H9 (cell line): ENCODE data around the gene NUDT14. TPM values are rescaled to one million over a fixed set of nuclear protein-coding genes. Genes with fewer than 3 reads are reported as not detected.

Experiments
- DNase-seq: peaks from one replicate; pipeline ENCODE4 v3.0.0-alpha.2; 2017
- H2AFZ ChIP-seq: one replicate; pipeline ENCODE4 v1.6.1; 2013; ENCODE audit warnings: mild to moderate bottlenecking, low read length, control low read depth, moderate library complexity
- H2AK5ac ChIP-seq: 2 replicates; pipeline ENCODE4 v1.6.1; 2013; ENCODE audit warnings: low read length, control low read depth, mixed read lengths; ENCODE audit not compliant: insufficient read length
- H2BK120ac ChIP-seq: one replicate; pipeline ENCODE4 v1.6.1; 2013; ENCODE audit warnings: low read depth, mild to moderate bottlenecking, low read length, control low read depth, inconsistent platforms; ENCODE audit not compliant: poor library complexity, severe bottlenecking
- H2BK12ac ChIP-seq: 2 replicates; pipeline ENCODE4 v1.6.1; 2013; ENCODE audit warnings: low read length, control low read depth, mixed read lengths, low read depth; ENCODE audit not compliant: insufficient read length
- H2BK15ac ChIP-seq: 2 replicates; pipeline ENCODE4 v1.6.1; 2013; ENCODE audit warnings: low read depth, low read length, control low read depth
- H2BK20ac ChIP-seq: one replicate; pipeline ENCODE4 v1.6.1; 2013; ENCODE audit warnings: low read depth, mild to moderate bottlenecking, low read length, control low read depth, inconsistent platforms; ENCODE audit not compliant: poor library complexity, severe bottlenecking
- H2BK5ac ChIP-seq: 2 replicates; pipeline ENCODE4 v1.6.1; 2013; ENCODE audit warnings: low read length, control low read depth, mixed read lengths; ENCODE audit not compliant: insufficient read length
- H3K14ac ChIP-seq: 2 replicates; pipeline ENCODE4 v1.6.1; 2013; ENCODE audit warnings: low read length, control low read depth; ENCODE audit not compliant: insufficient read depth
- H3K18ac ChIP-seq: 2 replicates; pipeline ENCODE4 v1.6.1; 2013; ENCODE audit warnings: low read depth, mild to moderate bottlenecking, mixed read lengths, low read length, control low read depth; ENCODE audit not compliant: insufficient read length
- H3K23ac ChIP-seq: 2 replicates; pipeline ENCODE4 v1.6.1; 2013; ENCODE audit warnings: low read length, control low read depth, mixed read lengths, low read depth; ENCODE audit not compliant: insufficient read length
- H3K23me2 ChIP-seq: 2 replicates; pipeline ENCODE4 v1.6.1; 2013; ENCODE audit warnings: low read depth, mild to moderate bottlenecking, mixed read lengths, low read length, control low read depth; ENCODE audit not compliant: insufficient read length, poor library complexity, severe bottlenecking
- H3K27ac ChIP-seq: 2 replicates; pipeline ENCODE4 v1.5.1; 2013; ENCODE audit warnings: low read length, control low read depth, mixed read lengths, low read depth; ENCODE audit not compliant: insufficient read length
- H3K27me3 ChIP-seq: 2 replicates; pipeline ENCODE4 v1.6.1; 2013; ENCODE audit warnings: low read length, control low read depth, inconsistent platforms; ENCODE audit not compliant: insufficient read depth
- H3K4ac ChIP-seq: 2 replicates; pipeline ENCODE4 v1.6.1; 2013; ENCODE audit warnings: low read depth, mild to moderate bottlenecking, control low read depth, inconsistent platforms, low read length, moderate library complexity
- H3K4me1 ChIP-seq: 2 replicates; pipeline ENCODE4 v1.6.1; 2013; ENCODE audit warnings: low read length, control low read depth, inconsistent platforms; ENCODE audit not compliant: insufficient read depth
- H3K4me2 ChIP-seq: 2 replicates; pipeline ENCODE4 v1.6.1; 2013; ENCODE audit warnings: low read length, control low read depth, mixed read lengths; ENCODE audit not compliant: insufficient read length, insufficient read depth
- H3K56ac ChIP-seq: 2 replicates; pipeline ENCODE4 v1.6.1; 2013; ENCODE audit warnings: low read depth, mild to moderate bottlenecking, mixed read lengths, low read length, control low read depth; ENCODE audit not compliant: insufficient read length
- H3K79me1 ChIP-seq: 2 replicates; pipeline ENCODE4 v1.6.1; 2013; ENCODE audit warnings: low read depth, mild to moderate bottlenecking, moderate library complexity, low read length, control low read depth, inconsistent platforms; ENCODE audit not compliant: insufficient read depth, poor library complexity, severe bottlenecking
- H3K79me2 ChIP-seq: 2 replicates; pipeline ENCODE4 v1.6.1; 2013; ENCODE audit warnings: low read length, control low read depth, inconsistent platforms; ENCODE audit not compliant: insufficient read depth
- H3K9ac ChIP-seq: 2 replicates; pipeline ENCODE4 v1.6.1; 2013; ENCODE audit warnings: low read length, control low read depth, mixed read lengths; ENCODE audit not compliant: insufficient read length; ENCODE audit errors: extremely low read depth
- H3K9me3 ChIP-seq: one replicate; pipeline ENCODE4 v1.6.1; 2013; ENCODE audit warnings: low read depth, low read length, inconsistent platforms; ENCODE audit not compliant: control insufficient read depth
- H3T11ph ChIP-seq: one replicate; pipeline ENCODE4 v1.6.1; 2013; ENCODE audit warnings: mild to moderate bottlenecking, low read length, control low read depth, inconsistent platforms
- H4K20me1 ChIP-seq: one replicate; pipeline ENCODE4 v1.6.1; 2013; ENCODE audit not compliant: control insufficient read depth, insufficient read length, insufficient read depth
- H4K5ac ChIP-seq: 2 replicates; pipeline ENCODE4 v1.6.1; 2013; ENCODE audit warnings: low read depth, mild to moderate bottlenecking, mixed read lengths, low read length, control low read depth; ENCODE audit not compliant: insufficient read length
- H4K8ac ChIP-seq: replicated peaks from 2 replicates; pipeline ENCODE4 v1.6.1; 2013; ENCODE audit warnings: low read length, control low read depth, mixed read lengths, low read depth; ENCODE audit not compliant: insufficient read length
- H4K91ac ChIP-seq: 2 replicates; pipeline ENCODE4 v1.6.1; 2013; ENCODE audit warnings: low read depth, mild to moderate bottlenecking, moderate library complexity, mixed read lengths, low read length, control low read depth; ENCODE audit not compliant: insufficient read length
- H3K27ac Mint-ChIP-seq, 3 experiments: 2 replicates in 2 of 3; 3 replicates in 1 of 3; pipeline ENCODE4 v1.8.0; 2020 to 2021; ENCODE audit warnings: mixed read lengths in 3 of 3, mild to moderate bottlenecking in 1 of 3, moderate library complexity in 1 of 3
- H3K27me3 Mint-ChIP-seq: 2 replicates; pipeline ENCODE4 v1.8.0; 2021; ENCODE audit warnings: low read depth, mild to moderate bottlenecking, moderate library complexity, mixed read lengths
- H3K36me3 Mint-ChIP-seq, 3 experiments: 2 replicates in 2 of 3; 3 replicates in 1 of 3; pipeline ENCODE4 v1.8.0; 2020 to 2021; ENCODE audit warnings: low read depth in 3 of 3, mixed read lengths in 3 of 3; ENCODE audit not compliant: insufficient read depth in 1 of 3
- H3K4me1 Mint-ChIP-seq, 2 experiments: 2 replicates each; pipeline ENCODE4 v1.8.0; 2020; ENCODE audit warnings: mixed read lengths in 2 of 2
- H3K4me3 Mint-ChIP-seq, 2 experiments: 2 replicates in 1 of 2; 3 replicates in 1 of 2; pipeline ENCODE4 v1.8.0; 2020 to 2021; ENCODE audit warnings: mild to moderate bottlenecking in 2 of 2, mixed read lengths in 2 of 2, moderate library complexity in 1 of 2
- H3K9me3 Mint-ChIP-seq, 2 experiments: 2 replicates in 1 of 2; 3 replicates in 1 of 2; pipeline ENCODE4 v1.8.0; 2020; ENCODE audit warnings: mild to moderate bottlenecking in 2 of 2, mixed read lengths in 2 of 2, moderate library complexity in 1 of 2
- WGBS: extraction: QIAGEN DNeasy Blood & Tissue Kit; methylation state at CpG from one replicate; pipeline ENCODE4 v1.1.7; 2013; ENCODE audit warnings: missing lambda C conversion rate, low lambda C conversion rate, mixed read lengths; ENCODE audit not compliant: insufficient read length; ENCODE audit errors: extremely low coverage; 5-methylcytosine and 5-hydroxymethylcytosine counted together
- total RNA-seq: library from RNA; stranded (reverse); gene quantifications from 2 replicates; pipeline ENCODE4 v1.2.1, GENCODE V29; 2021
- TF ChIP-seq, protein P1 (sequence below): fragments of 200-600 bp; sonication (generic); conservative IDR thresholded peaks from 3 replicates; pipeline ENCODE4 v1.8.0; 2021; ENCODE audit warnings: antibody characterized with exemption, mild to moderate bottlenecking

Gene NUDT14
- total RNA-seq, 1 experiment from 2014 or later, result 41.1 TPM

DNA sequence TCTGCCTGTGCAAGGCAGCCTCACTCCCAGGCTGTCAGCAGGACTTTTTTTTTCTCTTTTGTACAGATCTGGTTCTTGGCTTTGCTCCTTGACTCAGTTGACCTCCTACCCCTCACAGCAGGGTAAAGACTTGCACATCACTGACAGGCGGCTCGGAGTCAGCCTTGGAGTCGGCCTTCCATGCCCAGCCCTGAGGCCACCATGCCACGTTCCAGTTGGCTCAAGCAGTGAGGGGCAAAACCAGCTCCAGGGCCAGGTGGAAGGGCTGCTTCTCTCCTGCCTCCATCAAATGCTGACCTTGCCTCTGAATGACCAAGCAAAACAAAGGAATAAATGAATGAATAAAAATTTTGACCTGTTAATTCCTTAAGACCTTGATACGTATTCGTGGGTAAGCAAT lies 40.1 kb downstream of the NUDT14 start:
- Histone ChIP-seq H3K23ac (no peak overlapping the region), H3T11ph (no peak overlapping the region), H3K79me1 (no peaks in the 10 kb centered on the region), H2BK5ac (no peak overlapping the region), H2BK20ac (no peak overlapping the region), H3K27ac (no peak overlapping the region), H2BK120ac (no peak overlapping the region), H2BK12ac (no peak overlapping the region), H3K9ac (no peak overlapping the region), H2BK15ac (no peak overlapping the region), H3K79me2 (no peaks in the 10 kb centered on the region), H3K4ac (no peak overlapping the region), H4K20me1 (no peaks in the 10 kb centered on the region), H3K27me3 (no peaks in the 10 kb centered on the region), H4K91ac (no peak overlapping the region), H3K9me3 (no peaks in the 10 kb centered on the region), H4K5ac (no peak overlapping the region), H3K4me1 (no peaks in the 10 kb centered on the region), H3K23me2 (no peaks in the 10 kb centered on the region), H3K56ac (no peak overlapping the region), H3K18ac (no peak overlapping the region), H3K4me2 (no peak overlapping the region), H3K14ac (no peak overlapping the region), H4K8ac (no peak overlapping the region), H2AK5ac (no peak overlapping the region), H2AFZ (no peak overlapping the region)
- peak; percentile 11 for DNase-seq
- no peak overlapping the region for H3K4me3 Mint-ChIP-seq
- peaks cover 7 to 17% of the 10 kb centered on the region in 2 experiments for H3K9me3 Mint-ChIP-seq
- peaks cover 0 to 4% of the 10 kb centered on the region in 2 experiments; a peak in 1 of 4 replicates for H3K4me1 Mint-ChIP-seq
- TF ChIP-seq, protein P1, sequence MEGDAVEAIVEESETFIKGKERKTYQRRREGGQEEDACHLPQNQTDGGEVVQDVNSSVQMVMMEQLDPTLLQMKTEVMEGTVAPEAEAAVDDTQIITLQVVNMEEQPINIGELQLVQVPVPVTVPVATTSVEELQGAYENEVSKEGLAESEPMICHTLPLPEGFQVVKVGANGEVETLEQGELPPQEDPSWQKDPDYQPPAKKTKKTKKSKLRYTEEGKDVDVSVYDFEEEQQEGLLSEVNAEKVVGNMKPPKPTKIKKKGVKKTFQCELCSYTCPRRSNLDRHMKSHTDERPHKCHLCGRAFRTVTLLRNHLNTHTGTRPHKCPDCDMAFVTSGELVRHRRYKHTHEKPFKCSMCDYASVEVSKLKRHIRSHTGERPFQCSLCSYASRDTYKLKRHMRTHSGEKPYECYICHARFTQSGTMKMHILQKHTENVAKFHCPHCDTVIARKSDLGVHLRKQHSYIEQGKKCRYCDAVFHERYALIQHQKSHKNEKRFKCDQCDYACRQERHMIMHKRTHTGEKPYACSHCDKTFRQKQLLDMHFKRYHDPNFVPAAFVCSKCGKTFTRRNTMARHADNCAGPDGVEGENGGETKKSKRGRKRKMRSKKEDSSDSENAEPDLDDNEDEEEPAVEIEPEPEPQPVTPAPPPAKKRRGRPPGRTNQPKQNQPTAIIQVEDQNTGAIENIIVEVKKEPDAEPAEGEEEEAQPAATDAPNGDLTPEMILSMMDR, result no peak
- no CpG with 5 or more reads among the region's 6 CpGs for WGBS
- no peak overlapping the region for H3K27ac Mint-ChIP-seq
- H3K27me3 Mint-ChIP-seq, result no peaks in the 10 kb centered on the region; the same call in 1 of the 2 replicates
- peaks cover 0 to 19% (median 10%) of the 10 kb centered on the region in 3 experiments; a peak in 4 of 7 replicates for H3K36me3 Mint-ChIP-seq
